ACHN (cell line): Measurements from ENCODE around the gene PVRIG.
"Not testable (repeated sequence)": the region's sequence is repeated elsewhere in the genome, so short reads cannot be mapped to it uniquely, and the experiment has no call there.

Experiments used
- DNase-seq: peaks from one replicate; pipeline ENCODE4 v3.0.0-alpha.2; 2015
- in situ Hi-C: cut with HindIII; loops from 2 replicates; pipeline ENCODE4 v1.10.0; 2017; ENCODE audit warnings: low sequenced_read_pairs, low pct_ligation_motif_present, low pct_unique_long_range_greater_than_20kb

PVRIG gene

GRCh38 chr7:100192281-100192862 lies 27.4 kb upstream of the PVRIG start:
- in situ Hi-C loops, result not testable (repeated sequence)

GRCh38 chr7:100192969-100193368 lies 26.8 kb upstream of the PVRIG start:
- DNase-seq, result no peak
- in situ Hi-C loops, result no loop called here

More at GRCh38 chr7:100192281-100192862, 27.4 kb upstream of the PVRIG start:
- DNase-seq, result not testable (repeated sequence)

DNA sequence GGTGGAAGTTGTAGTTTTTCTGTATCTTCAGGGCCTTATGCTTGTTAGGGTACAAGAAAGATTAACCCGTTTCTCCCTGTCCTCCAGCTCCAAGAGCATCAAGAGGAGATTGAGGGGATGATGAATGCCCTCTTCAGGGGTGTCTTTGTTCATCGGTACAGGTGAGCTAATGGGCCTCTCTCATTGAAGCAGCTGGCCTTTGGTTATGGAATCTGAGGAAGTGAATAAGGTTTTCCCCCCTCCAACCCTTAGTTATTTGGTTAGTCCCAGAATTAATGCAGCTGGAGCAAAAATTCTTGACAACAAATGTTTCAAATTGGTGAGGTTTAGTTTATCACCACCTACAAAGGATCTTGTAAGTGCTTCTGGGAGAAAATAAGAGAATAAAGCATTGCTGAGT lies 24.5 kb upstream of the PVRIG start:
- no peak for DNase-seq
- in situ Hi-C loops, result no loop called here

DNA sequence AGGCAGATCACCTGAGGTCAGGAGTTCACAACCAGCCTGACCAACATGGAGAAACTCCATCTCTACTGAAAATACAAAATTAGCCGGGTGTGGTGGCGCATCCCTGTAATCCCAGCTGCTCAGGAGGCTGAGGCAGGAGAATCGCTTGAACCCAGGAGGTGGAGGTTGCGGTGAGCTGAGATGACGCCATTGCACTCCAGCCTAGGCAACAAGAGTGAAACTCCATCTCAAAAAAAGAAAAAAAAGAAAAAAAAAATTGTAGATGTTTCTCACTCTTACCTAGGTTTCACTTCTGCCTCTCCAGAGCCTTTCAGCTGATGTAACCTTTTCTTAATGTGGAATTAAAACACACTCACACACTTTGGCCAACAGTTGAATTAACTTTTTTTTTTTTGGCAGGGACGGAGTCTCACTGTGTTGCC lies 23.8 kb upstream of the PVRIG start:
- DNase-seq, in situ Hi-C loops: not testable (repeated sequence)

DNA sequence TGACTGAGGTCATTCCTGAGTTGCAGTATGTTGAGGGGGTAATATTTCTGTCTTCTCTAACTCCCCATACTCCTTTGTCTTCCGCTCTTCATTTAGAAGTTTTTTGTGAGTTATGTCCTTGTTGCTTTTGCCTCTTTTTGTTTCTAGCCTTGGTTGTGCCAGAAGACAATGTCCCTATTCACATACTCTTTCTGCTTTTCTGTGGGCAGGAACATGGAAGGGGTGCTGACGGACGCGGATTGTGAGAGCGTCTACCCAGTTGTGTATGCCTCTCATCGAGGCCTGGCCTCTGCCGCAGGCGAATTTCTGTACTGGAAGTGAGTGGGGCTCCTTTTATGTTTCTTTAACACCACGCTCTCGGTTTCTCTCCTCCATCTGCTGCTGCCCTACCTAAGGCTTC lies 21.5 kb upstream of the PVRIG start:
- in situ Hi-C loops, result no loop called here
- DNase-seq, result no peak

DNA sequence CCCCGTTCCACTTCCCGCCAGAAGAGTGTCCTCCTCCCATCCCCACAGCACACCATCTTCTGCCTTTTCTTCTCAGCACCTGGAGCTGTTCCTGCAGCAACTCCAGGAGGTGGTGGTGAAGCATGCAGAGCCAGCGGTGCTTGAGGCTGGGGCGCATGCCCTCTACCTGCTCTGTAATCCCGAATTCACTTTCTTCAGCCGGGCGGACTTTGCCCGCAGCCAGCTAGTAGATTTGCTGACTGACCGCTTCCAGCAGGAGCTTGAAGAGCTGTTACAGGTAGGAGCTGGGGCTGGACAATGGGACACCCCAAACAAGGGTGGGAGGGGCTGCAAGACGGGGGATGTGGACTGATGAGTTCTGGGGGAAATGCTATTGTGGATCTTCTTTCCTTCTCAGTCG lies 19.1 kb upstream of the PVRIG start:
- DNase-seq, result no peak
- in situ Hi-C loops, result no loop called here

GRCh38 chr7:100204454-100204853 lies 15.3 kb upstream of the PVRIG start:
- in situ Hi-C loops, result no loop called here

DNA sequence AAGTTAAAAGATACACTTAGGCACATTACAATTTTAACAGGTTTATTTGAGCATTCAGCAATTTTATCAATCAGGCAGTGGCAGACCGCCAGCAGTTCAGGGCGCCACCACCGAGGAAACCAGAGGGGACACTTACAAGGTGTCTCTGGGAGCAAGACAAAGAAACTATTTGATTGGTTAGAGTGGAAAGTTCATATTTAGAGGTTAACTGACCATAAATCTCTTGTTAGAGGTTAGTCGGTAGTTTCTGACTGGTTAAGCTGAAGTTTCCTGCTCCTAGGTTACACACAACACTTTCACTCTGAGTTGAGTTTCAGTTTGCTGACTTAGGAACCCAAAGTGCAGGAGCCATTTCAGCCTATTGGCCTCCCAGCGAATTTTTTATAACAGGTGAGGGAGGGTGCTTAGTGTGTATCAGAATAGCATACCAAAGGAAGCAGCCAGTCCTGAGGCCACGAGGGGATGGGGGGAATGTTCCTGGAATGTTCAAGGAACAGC lies 10.8 kb upstream of the PVRIG start:
- in situ Hi-C loops, result no loop called here
- no peak for DNase-seq

More at GRCh38 chr7:100204454-100204853, 15.3 kb upstream of the PVRIG start:
- no peak for DNase-seq

- no peak for DNase-seq
- in situ Hi-C loops, result no loop called here
These were observed 10.3 kb upstream of the PVRIG start for GRCh38 chr7:100209493-100209892.

DNA sequence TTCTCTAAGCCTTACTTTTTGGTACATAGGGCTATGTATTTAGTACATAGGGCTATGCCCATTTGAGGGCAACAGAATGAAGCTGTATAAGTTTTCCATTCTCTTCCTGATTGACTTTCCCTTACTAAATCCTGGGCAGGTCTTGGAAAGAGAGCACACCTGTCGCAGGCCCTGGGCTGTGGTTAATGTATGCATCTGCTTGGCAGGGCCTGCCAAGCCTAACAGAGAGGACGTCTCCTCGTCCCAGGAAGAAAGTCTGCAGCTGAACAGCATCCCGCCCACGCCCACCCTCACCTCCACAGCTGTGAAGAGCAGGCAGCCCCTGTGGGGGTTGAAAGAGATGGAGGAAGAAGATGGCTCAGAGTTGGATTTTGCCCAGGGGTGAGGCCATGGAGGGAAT lies 8.9 kb upstream of the PVRIG start:
- in situ Hi-C loops, result no loop called here
- no peak for DNase-seq

- in situ Hi-C loops, result no loop called here
- DNase-seq, result no peak
These were observed 8.4 kb upstream of the PVRIG start for GRCh38 chr7:100211342-100211780.

DNA sequence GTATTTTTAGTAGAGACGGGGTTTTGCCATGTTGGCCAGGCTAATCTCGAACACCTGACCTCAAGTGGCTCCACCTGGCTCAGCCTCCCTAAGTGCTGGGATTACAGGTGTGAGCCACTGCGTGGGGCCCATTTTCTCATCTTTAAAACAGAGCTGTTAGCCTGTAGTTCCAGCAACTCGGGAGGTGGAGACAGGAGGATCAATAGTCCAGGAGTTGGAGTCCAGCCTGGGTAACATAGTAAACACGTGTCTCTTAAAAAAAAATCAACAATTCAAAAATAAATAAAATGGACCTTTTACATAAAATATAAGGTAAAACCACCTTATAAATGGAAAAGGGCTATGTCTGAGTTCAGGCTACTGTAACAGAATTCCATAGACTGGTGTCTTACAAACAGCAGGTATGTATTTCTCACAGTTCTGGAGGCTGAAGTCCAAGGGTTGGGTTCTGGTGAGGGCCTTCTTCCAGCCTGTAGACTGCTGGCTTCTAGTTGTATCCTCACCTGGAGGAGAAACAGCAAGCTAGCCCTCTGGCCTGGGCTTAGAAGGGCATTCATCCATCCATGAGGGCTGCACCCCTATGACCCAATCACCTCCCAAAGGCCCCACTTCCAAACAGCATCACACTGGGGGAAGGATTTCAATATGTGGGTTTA lies 7.0 kb upstream of the PVRIG start:
- in situ Hi-C loops, result no loop called here
- DNase-seq, result no peak

GRCh38 chr7:100213672-100214071 lies 6.1 kb upstream of the PVRIG start:
- DNase-seq, result no peak
- in situ Hi-C loops, result no loop called here

- in situ Hi-C loops, DNase-seq: not testable (repeated sequence)
These were observed 5.4 kb upstream of the PVRIG start for GRCh38 chr7:100214356-100214755.

GRCh38 chr7:100215895-100216294 lies 3.9 kb upstream of the PVRIG start:
- DNase-seq, result no peak
- in situ Hi-C loops, result no loop called here

DNA sequence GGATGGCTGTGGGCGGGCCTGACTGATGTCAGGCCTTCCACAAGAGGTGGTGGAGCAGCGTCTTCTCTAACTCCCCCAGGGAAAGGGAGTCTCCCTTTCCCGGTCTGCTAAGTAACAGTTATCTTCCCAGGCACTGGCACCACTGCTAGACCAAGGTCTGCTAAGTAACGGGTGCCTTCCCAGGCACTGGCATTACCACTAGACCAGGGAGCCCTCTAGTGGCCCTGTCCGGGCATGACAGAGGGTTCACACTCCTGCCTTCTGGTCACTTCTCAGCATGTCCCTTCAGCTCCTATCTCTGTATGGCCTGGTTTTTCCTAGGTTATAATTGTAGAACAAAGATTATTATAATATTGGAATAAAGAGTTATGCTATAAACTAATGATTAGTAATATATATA lies 1.8 kb upstream of the PVRIG start:
- DNase-seq, in situ Hi-C loops: not testable (repeated sequence)

DNA sequence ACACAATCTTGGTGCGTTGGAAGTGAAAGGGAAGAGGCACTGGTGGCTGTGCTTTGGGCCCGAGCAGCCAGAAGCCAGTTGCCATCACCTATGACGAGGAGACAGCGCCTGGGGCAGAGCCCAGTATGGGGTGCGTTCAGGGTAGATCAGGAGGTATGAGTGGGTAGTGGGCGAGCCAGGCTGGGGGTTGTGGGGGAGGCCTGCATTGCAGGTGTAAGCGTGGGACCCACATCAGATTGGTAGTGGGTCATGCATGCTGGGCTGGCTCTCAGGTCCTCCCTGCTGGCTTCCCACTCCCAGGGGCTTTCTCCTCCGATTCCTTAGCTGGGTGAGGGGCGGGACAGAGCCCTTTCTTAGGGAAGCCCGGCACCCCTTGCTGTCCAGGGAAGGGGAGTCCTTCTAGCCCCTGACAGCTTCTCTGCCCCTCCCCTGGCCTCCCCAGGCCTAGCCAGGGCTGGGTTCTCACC lies 445 bp upstream of the PVRIG start:
- DNase-seq, result no peak
- in situ Hi-C loops, result no loop called here

DNA sequence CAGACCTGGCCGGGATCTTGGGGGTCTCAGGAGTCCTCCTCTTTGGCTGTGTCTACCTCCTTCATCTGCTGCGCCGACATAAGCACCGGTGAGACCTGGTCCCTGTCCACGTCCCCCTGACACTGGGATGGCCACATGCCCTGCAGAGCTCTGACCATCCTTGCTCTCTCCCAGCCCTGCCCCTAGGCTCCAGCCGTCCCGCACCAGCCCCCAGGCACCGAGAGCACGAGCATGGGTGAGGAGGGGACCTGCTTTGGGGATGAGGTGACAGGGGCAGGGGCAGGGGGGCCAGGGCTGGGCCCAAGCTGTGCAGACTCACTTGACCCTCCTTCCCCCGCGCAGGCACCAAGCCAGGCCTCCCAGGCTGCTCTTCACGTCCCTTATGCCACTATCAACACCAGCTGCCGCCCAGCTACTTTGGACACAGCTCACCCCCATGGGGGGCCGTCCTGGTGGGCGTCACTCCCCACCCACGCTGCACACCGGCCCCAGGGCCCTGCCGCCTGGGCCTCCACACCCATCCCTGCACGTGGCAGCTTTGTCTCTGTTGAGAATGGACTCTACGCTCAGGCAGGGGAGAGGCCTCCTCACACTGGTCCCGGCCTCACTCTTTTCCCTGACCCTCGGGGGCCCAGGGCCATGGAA lies 959 bp downstream of the PVRIG start:
- in situ Hi-C loops, result no loop called here
- no peak for DNase-seq

DNA sequence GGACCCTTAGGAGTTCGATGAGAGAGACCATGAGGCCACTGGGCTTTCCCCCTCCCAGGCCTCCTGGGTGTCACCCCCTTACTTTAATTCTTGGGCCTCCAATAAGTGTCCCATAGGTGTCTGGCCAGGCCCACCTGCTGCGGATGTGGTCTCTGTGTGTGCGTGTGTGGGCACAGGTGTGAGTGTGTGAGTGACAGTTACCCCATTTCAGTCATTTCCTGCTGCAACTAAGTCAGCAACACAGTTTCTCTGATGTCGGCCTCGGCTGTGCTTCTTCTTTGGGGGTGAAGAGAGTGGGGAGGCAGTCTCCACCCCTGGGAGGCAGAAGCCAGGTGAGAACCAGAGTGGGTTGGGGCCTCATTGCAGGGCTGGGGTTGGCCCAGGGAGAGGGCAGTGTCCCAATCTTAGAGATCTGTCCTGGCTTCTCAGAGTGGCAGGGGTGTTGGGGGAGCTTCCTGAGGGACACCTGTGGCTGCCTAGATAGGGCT lies 1.5 kb downstream of the PVRIG start:
- in situ Hi-C loops, result no loop called here

More for the DNA sequence above, 1.5 kb downstream of the PVRIG start:
- DNase-seq, result no peak
